ENCODE measurements around the gene RNASE7.
"Not testable (repeated sequence)": the region's sequence is repeated elsewhere in the genome, so short reads cannot be mapped to it uniquely, and the experiment has no call there.

RNASE7 gene, protein sequence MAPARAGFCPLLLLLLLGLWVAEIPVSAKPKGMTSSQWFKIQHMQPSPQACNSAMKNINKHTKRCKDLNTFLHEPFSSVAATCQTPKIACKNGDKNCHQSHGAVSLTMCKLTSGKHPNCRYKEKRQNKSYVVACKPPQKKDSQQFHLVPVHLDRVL

DNA sequence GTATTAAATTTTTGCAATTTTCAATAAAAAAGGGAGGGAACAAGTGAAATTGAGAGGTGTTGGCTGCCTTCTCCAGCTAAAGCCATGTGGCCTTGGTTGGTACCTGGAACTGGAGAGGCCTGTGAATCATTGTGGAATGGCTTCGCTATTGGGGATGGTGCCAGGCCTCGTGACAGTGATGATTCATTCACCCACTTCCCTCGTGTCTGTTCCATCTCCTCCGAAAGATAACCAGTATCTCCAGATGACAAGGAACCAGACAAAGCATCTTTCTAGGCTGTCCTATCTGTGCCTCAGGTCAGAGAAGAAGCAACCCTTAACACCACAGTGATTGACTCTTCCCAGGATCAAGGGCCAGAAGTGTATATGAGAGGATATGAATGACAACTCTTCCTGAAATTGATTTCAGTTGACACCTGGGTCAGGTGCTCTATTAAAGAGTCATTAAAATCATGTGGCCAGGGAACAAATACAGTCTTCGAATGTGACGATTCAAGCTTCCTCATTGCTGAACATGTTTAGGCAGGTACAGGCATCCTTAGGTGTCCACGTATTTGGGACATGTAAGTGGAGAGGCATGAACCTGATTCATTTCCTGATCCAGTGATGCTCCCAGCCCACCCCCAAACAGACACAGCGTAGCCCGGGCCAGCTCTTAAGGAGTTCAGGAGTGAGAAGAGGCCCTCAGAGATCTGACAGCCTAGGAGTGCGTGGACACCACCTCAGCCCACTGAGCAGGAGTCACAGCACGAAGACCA, at the start of gene RNASE7:
TSS of gene RNASE7 (plus strand) at position 687 of the 758 bp plus-strand sequence. CDS start 631 bp downstream, outside the sequence.
- no peak for DNase-seq

DNA sequence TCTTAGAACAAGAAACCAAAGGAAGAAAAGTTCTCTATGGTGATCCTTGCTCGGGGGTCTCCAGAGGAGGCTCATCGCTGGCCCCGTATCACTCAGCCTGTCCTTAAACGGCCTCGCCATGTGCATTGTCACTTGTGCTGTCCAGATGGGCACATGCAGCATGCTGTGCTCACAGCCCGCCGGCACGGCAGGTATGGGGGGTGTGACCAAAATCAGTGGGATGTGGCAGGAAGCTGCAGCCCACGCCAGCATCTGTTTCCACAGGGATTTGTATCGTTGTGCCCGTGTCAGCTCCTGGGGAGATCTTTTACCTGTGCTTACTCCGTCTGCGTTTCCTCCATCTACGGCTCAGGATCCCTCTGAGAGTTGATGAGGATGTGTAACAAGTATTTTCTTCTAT, 45.6 kb upstream of the RNASE7 start:
- no peak for DNase-seq

DNA sequence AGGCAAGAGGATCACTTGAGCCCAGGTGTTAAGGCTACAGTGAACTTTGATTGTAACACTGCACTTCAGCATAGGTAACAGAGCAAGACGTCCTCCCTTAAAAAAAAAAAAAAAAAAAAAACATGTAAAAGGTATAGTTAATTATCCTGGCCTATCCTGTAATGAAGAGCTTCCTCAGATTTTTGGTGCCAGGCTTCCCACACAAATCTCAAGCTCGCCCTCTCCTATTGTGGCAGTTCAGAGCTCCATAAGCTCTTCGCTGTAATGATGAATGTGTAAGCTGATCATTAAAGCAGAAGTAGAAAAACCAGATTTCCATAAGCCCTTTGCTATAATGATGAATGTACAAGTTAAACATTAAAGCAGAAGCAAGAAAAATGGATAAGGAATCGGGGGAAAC, 45.0 kb upstream of the RNASE7 start:
- DNase-seq, result no peak

DNA sequence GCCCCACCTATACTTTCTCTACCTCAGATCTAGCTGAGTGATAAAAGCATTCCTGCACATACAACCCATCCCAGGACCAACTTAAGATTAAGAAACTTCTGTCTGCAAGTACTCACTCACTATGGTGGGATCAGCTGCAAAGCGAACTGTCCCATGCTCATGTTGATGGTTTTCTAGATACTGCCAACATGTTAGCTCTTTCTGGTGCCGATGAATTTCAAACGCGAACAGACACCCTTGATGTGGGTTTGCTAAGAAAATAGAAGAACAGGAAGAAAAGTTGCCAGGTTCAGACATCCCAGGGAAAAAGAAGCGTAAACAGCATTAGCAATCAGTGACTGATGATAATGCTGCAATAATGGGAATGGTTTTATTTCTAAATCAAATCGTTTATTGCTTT, 44.6 kb upstream of the RNASE7 start:
- DNase-seq, result no peak

DNA sequence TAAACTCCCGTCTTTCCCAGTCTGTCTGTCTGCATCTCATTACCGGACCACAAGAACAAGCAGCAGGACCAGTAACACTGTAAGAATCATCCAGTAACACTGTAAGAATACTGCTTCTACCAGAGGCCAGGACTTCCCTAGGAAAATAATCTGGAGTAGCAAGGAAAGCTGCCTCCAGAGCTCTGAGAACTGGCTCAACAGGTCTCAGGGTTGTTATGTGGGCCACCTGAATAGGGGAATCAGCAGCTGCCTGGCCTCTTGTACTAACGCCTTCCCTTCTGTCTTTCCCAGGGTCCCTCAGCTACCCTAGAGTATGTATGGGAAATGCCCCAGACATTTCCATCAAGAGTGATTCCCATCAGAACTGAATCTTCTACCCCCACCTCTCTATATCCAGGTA, 44.0 kb upstream of the RNASE7 start:
- no peak for DNase-seq

DNA sequence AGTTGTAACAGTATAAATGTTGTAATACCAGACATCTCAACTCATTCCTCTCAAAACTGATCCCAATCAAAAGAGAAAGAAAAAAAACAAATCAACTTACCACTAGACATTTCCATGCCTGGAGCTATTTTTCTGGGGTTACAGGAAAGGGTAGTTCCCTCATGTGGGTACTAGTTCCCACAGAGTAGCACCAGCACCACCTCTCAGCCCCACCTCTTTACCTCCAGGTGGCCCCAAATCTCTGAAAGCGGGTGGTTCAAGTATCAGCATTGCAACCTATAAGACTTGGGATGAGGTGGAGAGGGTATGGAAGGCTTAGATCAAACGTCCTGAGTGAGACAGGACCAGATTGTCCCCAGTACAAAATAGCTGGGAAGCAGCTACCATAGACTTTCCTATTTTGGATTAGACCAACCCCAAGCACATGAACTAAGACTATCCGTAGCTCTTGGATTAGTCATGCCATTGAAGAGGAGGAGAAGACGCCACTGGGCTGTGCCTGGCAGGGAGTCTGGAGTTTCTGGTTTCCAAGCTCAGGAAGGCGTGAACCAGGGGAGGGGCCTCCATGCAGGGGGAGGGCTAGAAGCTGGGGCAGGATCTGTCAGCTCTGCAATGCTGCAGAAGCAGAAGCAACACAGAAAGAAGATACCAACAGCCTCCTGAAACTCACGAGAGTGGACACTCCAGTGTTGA, 43.3 kb upstream of the RNASE7 start, which contains the start of gene SLC39A2:
TSS of gene SLC39A2 (plus strand) at position 620 of the 693 bp plus-strand sequence. CDS start 154 bp downstream, outside the sequence.
- no peak for DNase-seq

DNA sequence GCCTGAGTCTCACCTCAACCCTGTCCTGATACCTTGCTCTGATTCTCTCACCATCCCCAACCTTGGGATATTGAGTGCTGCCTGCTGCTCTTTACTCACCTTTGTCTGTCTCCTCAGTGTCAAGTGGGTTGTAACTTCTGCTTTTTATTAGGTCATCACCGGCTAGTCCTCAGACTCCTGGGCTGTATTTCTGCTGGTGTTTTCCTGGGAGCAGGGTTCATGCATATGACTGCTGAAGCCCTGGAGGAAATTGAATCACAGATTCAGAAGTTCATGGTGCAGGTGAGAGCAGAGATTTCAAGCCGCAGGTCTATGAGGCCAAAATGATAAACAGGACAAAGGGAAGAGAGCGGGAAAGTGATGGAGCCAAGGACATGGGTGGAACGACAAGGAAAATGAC, 42.6 kb upstream of the RNASE7 start:
- no peak for DNase-seq

DNA sequence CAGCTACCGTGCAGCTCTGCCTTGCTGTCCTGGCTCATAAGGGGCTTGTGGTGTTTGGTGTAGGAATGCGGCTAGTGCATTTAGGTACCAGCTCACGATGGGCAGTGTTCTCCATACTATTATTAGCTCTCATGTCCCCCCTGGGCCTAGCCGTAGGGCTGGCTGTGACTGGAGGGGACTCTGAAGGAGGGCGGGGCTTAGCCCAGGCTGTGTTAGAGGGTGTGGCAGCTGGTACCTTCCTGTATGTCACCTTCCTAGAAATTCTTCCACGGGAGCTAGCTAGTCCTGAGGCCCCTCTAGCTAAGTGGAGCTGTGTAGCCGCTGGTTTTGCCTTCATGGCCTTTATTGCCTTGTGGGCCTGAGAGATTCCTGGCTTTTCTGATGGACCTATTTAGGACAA, 40.9 kb upstream of the RNASE7 start:
- no peak for DNase-seq

DNA sequence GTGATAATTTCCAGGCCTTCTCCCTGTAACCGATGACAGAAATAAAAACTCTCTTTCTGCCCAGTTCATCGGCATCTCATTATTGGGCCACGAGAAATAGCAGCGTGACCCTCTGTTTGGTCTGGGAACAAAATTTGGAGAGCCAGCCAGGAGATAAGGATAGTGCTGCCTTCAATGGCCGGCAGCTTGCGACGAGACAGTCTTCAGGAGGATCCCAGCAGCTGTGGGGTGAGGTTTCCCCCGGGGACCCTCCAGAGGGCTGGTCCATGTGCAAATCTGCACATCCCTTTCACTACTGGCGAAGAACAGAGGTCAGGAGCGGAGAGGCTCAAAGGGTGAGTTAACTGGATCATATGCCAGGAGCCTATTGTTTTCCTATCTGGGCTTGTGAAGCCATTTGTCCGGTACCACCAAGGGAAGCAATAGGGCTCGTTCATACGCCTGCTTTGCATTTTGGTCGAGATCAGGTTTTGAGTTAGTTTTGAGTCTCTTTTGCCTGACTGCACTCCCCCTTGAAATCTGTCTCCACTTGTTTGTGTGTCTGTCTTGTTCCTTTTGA, 38.3 kb upstream of the RNASE7 start:
- no peak for DNase-seq

DNA sequence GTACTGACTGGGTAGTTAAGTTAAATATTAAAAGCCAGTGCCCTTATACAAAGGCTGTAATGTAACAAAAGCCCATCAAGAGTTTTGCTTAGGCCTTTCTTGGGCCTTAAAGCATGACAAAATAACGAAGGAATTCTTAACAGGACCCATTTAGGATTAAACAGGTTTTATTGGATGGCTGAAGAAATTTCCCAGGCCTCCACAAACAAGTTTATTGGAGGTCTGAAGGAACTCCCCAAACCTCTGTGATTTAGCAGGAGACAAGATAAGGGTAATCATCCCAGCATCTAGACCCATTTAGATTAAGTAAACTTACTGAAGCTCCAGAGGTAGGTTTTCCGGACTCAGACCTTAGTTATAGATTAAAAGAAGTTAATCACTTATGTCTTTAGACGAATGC, 32.4 kb upstream of the RNASE7 start:
- not testable (repeated sequence) for DNase-seq

DNA sequence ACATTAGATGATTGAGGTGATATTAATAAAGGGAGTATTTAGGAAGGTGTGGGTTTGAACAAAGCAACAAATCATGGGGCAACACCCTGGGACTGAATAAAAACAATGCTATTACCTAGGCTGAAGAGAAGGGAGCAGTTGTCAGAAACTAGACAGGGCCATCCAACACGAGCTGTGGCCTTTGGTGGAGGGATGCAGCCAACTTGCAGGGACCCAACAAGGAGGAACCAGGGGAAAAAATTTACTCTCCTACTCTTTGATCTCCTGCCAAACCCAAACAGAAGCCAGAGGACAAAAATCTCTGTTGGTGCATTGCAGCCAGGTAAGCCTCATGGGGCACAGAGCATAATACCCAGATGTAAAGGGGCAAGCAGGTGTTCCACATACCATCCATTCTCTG, 31.0 kb upstream of the RNASE7 start:
- no peak for DNase-seq

DNA sequence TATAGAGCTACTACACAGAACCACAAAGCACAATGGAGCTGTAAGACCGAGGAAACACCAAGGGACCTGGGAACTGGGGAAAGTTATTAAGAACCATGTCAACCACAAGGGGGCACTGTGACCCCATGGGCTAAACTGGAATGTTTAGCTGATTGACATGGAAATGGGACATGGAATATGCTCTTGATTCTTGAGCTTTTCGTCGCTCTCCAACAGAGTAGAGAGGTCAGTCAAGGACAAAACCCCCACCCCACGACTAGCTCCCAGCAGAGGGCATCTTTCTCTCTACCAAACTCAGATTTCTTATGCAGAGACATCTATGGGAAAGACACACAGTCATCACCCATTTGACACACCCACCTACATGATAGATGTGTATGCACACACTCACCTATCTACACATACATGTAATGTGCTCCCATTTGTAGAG, 27.4 kb upstream of the RNASE7 start:
- peak; percentile 84 for DNase-seq

DNA sequence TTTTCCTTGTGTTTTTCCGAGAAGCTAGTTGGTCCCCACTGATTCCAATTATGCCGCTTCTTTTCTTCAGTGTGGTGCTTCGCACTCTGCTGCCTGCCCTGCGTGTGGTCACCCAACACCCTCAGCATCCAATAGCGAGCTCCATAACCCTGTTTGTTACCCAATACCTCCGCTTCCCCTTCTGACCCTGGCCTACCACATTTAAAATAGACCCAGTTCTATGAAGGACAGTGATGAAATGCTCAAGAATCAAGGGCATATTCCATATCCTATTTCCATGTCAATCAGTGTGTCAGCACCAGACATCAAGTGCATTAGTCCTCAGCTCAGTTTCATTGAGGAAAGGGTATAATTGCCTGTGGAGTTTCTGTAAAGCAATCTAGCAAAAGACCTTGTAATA, 26.9 kb upstream of the RNASE7 start:
- no peak for DNase-seq

DNA sequence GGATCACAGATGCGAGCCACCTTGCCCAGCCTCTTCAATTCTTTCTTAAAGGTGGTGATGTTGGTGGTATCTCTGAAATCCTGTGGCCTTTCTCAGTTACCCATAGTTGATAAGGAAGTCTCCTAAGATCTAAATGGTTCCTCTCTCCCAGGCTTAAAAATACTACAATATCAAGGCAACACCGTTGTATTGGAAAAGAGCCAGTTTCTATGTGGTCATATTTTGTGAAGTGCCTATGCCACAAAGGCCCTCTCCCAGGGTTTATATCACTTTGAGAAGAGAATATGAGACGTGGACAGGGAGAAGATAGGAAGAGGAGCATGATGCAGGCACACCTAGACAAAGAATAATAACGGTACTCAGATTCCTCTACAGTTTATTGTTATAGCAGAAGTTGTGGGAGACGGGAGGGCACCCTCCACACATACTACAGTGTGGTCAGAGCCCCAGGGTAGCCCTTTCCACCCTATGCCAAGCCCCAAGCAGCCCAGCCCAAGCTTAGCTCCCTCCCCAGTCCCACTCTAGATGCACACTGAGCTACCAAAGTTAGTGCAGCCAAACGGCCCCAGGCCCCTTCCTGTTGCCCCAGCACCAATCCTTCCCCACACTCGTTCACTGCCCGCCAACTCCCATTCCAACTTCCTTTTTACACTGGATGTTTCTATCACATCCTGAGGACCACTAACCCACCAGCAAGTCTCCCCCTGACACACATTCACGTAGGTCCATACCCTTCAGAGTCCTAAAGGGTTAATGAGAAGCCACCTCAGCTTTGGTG, 25.6 kb upstream of the RNASE7 start:
- no peak for DNase-seq

DNA sequence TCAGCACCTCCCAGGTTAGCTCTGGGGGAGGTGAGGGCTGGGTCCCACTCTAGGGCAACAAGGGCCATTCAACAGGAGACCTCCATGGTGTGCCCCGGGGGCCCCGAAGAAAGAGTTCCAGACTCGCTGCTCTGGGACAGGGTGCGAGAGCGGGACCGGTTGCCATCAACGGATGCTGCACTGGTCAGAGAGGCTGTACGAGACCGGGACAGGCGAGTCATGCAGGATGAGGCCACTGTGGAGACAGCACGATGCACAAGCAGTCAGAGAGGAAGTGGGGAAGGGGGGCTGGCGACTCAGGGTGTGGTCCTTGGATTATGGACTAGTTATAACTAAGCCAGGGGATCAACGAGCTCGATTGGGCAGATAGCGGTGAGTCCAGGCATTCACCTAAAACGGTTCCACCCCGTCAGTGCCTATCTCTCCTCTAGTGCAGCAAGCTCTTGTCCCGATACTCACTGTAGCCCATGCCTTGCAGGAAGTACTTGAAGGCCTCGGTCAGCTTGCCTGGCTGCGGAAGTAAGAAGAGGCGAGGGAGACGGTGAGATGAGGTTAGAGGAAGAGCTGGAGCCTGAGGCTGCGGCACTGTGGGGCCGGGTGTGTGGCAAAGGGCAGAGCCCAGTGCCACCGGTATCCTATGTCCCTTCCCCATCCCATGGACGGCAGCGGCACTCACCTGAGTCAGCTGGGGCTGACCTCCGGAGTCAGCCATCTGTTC, 24.5 kb upstream of the RNASE7 start:
- no peak for DNase-seq

DNA sequence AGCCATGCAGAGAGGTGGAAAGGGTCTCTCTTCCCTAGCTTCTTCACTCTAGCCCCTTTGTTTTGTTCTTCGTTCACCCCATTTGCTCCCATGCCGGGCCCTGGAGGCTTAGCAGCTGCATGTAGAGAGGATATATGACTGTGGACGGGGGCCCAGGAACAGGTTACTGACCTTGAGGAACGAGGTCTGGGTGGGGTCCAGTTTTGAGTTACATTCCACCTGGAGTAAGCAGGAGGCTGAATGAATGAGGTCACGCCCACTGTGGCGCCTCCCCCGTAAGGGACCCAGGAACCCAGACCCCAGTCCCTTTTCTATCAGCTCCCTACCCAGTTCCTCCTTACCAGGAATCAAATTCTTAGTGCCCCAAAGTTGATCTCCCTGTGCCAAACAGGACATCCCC, 23.9 kb upstream of the RNASE7 start:
- no peak for DNase-seq

DNA sequence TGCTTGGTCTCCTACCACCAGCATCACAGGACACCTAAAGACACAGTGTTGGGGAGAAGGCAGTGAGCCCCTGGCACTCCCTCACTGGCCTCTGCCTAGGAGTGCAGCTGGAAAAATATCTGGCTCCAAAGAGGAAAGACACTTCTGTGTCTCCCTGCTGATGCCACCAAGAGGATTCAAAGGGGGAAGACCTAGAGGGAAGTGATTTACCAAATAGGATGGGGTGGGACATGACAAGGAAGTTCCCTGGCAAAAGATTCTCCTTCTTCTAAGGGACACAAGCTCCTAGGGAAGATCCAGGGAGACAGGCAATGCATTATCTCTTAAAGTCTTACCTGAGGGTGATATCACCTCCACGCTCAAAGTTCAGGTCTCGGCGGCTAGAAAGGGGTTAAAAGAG, 23.4 kb upstream of the RNASE7 start:
- no peak for DNase-seq

DNA sequence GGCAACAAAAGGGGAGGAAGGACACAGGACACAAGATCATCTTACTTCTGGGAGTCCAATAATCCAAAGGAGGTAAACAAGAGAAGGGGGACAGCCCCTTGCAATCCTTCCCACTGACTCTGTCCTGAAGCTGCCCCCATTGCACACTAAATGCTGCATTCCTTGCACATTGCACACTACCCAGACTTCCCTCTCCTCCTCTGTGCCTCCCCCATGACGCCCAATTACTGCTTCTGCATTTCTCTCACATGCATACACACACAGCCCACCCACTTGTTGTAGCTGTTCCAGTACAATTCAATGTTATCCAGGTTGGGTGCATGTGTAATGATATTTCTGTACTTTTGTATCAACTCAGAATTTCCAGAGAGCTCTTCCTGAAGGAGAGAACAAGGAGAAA, 22.8 kb upstream of the RNASE7 start:
- no peak for DNase-seq

DNA sequence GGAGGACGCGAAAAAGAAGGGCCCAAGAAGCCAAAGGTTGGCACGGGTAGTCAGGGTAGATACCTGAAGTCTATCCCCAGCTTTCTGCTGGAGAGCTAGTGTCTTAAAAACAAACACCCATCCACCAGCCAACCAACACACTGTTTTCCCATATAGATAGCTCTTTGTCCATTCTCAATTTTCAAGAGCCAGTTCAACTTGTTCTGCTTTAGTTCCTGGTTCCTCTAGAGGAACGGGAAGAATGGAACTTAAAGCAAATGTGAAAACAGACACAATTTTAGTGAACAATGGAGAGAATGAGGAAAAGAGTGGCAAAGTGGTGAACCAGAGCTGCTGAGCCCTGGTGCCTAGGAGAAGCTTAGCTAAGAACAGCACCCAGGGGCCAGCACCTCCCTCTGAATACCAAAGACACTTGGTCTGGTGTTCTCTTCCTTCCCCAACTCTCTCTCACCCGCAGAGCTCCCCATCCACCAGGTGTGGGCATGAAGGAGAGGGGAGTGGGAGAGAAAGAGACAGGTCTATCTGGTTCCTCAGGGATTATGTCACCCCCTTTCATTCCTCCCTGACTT, 21.1 kb upstream of the RNASE7 start:
- DNase-seq, result no peak

DNA sequence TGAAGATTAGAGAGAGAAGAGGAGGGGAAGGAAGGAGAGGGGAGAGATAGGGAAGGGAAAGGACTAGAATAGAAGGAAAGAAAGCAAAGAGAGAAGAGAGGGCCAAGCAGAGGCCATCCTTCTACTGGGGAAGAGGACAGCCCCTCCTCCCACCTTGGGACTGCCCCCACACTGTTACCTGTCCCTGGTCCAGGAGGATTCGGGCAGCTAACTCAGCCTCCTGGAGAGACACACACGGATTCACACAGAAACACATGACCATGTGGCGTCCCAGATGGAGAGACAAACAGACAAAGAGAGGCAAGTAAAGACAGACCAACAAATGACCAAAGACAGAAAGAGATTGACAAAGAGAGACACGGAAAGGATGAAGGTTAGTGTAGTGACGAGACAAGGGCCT, 19.5 kb upstream of the RNASE7 start:
- no peak for DNase-seq

DNA sequence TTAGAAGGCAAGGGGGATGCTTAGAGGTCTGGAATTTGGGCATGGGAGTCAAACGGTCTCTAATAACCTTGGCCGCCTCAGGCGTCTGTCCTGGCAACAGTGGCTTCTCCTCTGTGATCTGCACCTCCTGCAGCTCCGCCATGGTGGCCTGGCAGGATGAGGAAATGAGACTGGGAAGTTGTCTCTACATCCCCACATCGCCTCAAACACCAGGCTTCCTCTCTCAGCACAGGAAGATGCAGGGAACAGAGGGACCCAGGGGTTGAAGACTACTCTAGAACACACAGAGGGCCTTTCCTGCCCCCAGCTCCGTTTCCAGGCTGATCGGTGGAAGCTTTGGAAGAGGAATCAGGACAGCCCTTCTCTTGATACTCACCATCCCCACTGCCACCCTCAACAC, 19.0 kb upstream of the RNASE7 start:
- DNase-seq, result no peak

All from NCI-H2029 (cell line).